RWPE2 (cell line): ENCODE results near the gene CHRNB4.

Source experiments
- ATAC-seq: fragments of 200-7000 bp; cut with Tn5 transposase; 3 replicates; pipeline ENCODE4 v1.9.1; 2021; ENCODE audit warnings: low read depth
- DNase-seq: peaks from one replicate; pipeline ENCODE4 v3.0.0-alpha.2; 2020; ENCODE audit warnings: low spot score
- H3K27ac ChIP-seq: fragments of 450-650 bp; 2 replicates; pipeline ENCODE4 v1.5.1; 2017; ENCODE audit warnings: mild to moderate bottlenecking; ENCODE audit not compliant: poor library complexity, severe bottlenecking
- H3K27me3 ChIP-seq: fragments of 250-450 bp; sonication (Bioruptor Pico); 2 replicates; pipeline ENCODE4 v1.5.1; 2021; ENCODE audit warnings: mild to moderate bottlenecking, moderate library complexity; ENCODE audit not compliant: insufficient read depth, poor library complexity, severe bottlenecking
- H3K36me3 ChIP-seq: fragments of 250-450 bp; sonication (Bioruptor Pico); 2 replicates; pipeline ENCODE4 v1.5.1; 2020; ENCODE audit warnings: low read depth, mild to moderate bottlenecking, moderate library complexity
- H3K4me1 ChIP-seq: fragments of 250-450 bp; sonication (Bioruptor Pico); 2 replicates; pipeline ENCODE4 v1.5.1; 2021; ENCODE audit warnings: mild to moderate bottlenecking, moderate library complexity; ENCODE audit not compliant: insufficient read depth, poor library complexity, severe bottlenecking
- H3K4me3 ChIP-seq: fragments of 250-450 bp; sonication (Bioruptor Pico); 2 replicates; pipeline ENCODE4 v1.5.1; 2021; ENCODE audit warnings: mild to moderate bottlenecking, moderate library complexity; ENCODE audit not compliant: severe bottlenecking
- H3K9me3 ChIP-seq: fragments of 250-450 bp; sonication (Bioruptor Pico); 2 replicates; pipeline ENCODE4 v1.5.1; 2021; ENCODE audit warnings: mild to moderate bottlenecking, moderate library complexity; ENCODE audit not compliant: severe bottlenecking
- CTCF ChIP-seq: fragments of 450-650 bp; IDR thresholded peaks from one replicate; pipeline ENCODE4 v1.5.1; 2017; ENCODE audit warnings: mild to moderate bottlenecking, moderate library complexity; ENCODE audit not compliant: poor library complexity, severe bottlenecking

The CHRNB4 gene

GRCh38 chr15:78618490-78618934 is 22.5 kb downstream of the CHRNB4 start:
- Histone ChIP-seq H3K27me3 (peaks cover 34% of the 10 kb centered on the region), H3K27ac (no peak overlapping the region), H3K4me3 (no peak overlapping the region), H3K9me3 (no peaks in the 10 kb centered on the region), H3K4me1 (no peaks in the 10 kb centered on the region), H3K36me3 (no peaks in the 10 kb centered on the region)
- peak; percentile 68 for ATAC-seq
- DNase-seq = peak; percentile 88
- TF ChIP-seq CTCF = peak; percentile 99

GRCh38 chr15:78618064-78618463 is 22.9 kb downstream of the CHRNB4 start:
- no peaks in the 10 kb centered on the region for H3K4me1 ChIP-seq
- no peaks in the 10 kb centered on the region for H3K36me3 ChIP-seq
- ATAC-seq (no peak), DNase-seq (peak; percentile 34)
- no peak for TF ChIP-seq CTCF
- H3K9me3 ChIP-seq = no peaks in the 10 kb centered on the region
- no peak overlapping the region for H3K4me3 ChIP-seq
- H3K27ac ChIP-seq = no peak overlapping the region
- H3K27me3 ChIP-seq = peaks cover 34% of the 10 kb centered on the region

- ATAC-seq (no peak), DNase-seq (peak; percentile 65)
- H3K27me3 ChIP-seq = peaks cover 34% of the 10 kb centered on the region
- no peak overlapping the region for H3K27ac ChIP-seq
- TF ChIP-seq CTCF = no peak
- H3K36me3 ChIP-seq = no peaks in the 10 kb centered on the region
- no peak overlapping the region for H3K4me3 ChIP-seq
- no peaks in the 10 kb centered on the region for H3K9me3 ChIP-seq
- H3K4me1 ChIP-seq = no peaks in the 10 kb centered on the region
Observed at GRCh38 chr15:78617516-78617915, 23.5 kb downstream of the CHRNB4 start.

GRCh38 chr15:78617076-78617475 is 23.9 kb downstream of the CHRNB4 start:
- Histone ChIP-seq H3K27ac (no peak overlapping the region), H3K4me3 (no peak overlapping the region), H3K4me1 (no peaks in the 10 kb centered on the region), H3K36me3 (no peaks in the 10 kb centered on the region), H3K27me3 (peaks cover 30% of the 10 kb centered on the region), H3K9me3 (no peaks in the 10 kb centered on the region)
- ATAC-seq (no peak), DNase-seq (peak; percentile 42)
- TF ChIP-seq CTCF = no peak

- Histone ChIP-seq H3K9me3 (no peaks in the 10 kb centered on the region), H3K36me3 (no peaks in the 10 kb centered on the region), H3K27ac (no peak overlapping the region), H3K4me3 (no peak overlapping the region), H3K4me1 (no peaks in the 10 kb centered on the region), H3K27me3 (peaks cover 24% of the 10 kb centered on the region)
- TF ChIP-seq CTCF = no peak
- peak; percentile 31 for DNase-seq
- ATAC-seq = no peak
Observed at GRCh38 chr15:78616506-78616905, 24.5 kb downstream of the CHRNB4 start.
